Panc1 (cell line): ENCODE data around the gene UNKL. TPM values are rescaled to one million over a fixed set of nuclear protein-coding genes. Genes with fewer than 3 reads are reported as not detected.

Experiments
- ATAC-seq: fragments of 200-7000 bp; cut with Tn5 transposase; 2 replicates; pipeline ENCODE4 v1.9.1; 2020; ENCODE audit warnings: mild to moderate bottlenecking, moderate library complexity
- BruUV-seq: library from RNA; stranded (reverse); fragments of 400-500 nt; replicated peaks from 2 replicates; lab custom pipeline; 2021; lab: Mats Ljungman, UMichigan
- CTCF ChIA-PET: fragments of 300-600 bp; sonication (Branson Sonifier 250); formaldehyde crosslinking; loops from one replicate; lab custom pipeline; 2022; ENCODE audit warnings: antibody characterized with exemption; lab: Charles Lee
- POLR2A ChIA-PET: fragments of 300-600 bp; sonication (Branson Sonifier 250); formaldehyde crosslinking; loops from one replicate; lab custom pipeline; 2022; ENCODE audit warnings: antibody characterized with exemption; lab: Charles Lee
- DNase-seq: peaks from one replicate; pipeline ENCODE4 v3.0.0-alpha.2; 2010; ENCODE audit warnings: low read depth, low spot score
- H3K27ac ChIP-seq: 2 replicates; pipeline ENCODE4 v1.5.1; 2011; ENCODE audit warnings: mild to moderate bottlenecking, low read length, inconsistent platforms
- H3K27me3 ChIP-seq: fragments of 200-500 bp; sonication (Bioruptor generic); 2 replicates; pipeline ENCODE4 v1.6.0; 2014; ENCODE audit warnings: low read length, inconsistent platforms; ENCODE audit not compliant: control insufficient read depth, insufficient read depth
- H3K36me3 ChIP-seq: fragments of 200-500 bp; sonication (Bioruptor generic); 2 replicates; pipeline ENCODE4 v1.5.1; 2014; ENCODE audit warnings: inconsistent platforms, mild to moderate bottlenecking, low read length, moderate library complexity; ENCODE audit not compliant: control insufficient read depth, insufficient read depth
- H3K4me1 ChIP-seq: 2 replicates; pipeline ENCODE4 v1.5.1; 2011; ENCODE audit warnings: inconsistent platforms, mild to moderate bottlenecking, low read length, moderate library complexity; ENCODE audit not compliant: control insufficient read depth, insufficient read depth
- H3K4me3 ChIP-seq, 2 experiments: 2 replicates each; pipeline ENCODE4 v1.5.1; 2011 to 2012; ENCODE audit warnings: low read depth in 2 of 2, low read length in 2 of 2, mild to moderate bottlenecking in 2 of 2, inconsistent platforms in 1 of 2, moderate library complexity in 1 of 2
- H3K9me3 ChIP-seq: fragments of 200-500 bp; sonication (Bioruptor generic); 2 replicates; pipeline ENCODE4 v1.5.1; 2014; ENCODE audit warnings: low read depth, mild to moderate bottlenecking, inconsistent platforms, low read length, moderate library complexity; ENCODE audit not compliant: control insufficient read depth, insufficient read depth
- POLR2AphosphoS5 ChIP-seq: IDR thresholded peaks from 2 replicates; pipeline ENCODE4 v1.6.1; 2012; ENCODE audit warnings: mild to moderate bottlenecking, low read depth, low read length, moderate library complexity
- SIN3A ChIP-seq: IDR thresholded peaks from 2 replicates; pipeline ENCODE4 v1.6.1; 2012; ENCODE audit warnings: low read depth, mild to moderate bottlenecking, low read length, moderate library complexity, borderline replicate concordance; ENCODE audit not compliant: insufficient read depth
- TCF7L2 ChIP-seq: IDR thresholded peaks from 2 replicates; pipeline ENCODE4 v1.6.1; 2011; ENCODE audit warnings: mild to moderate bottlenecking, low read depth, low read length, inconsistent platforms
- in situ Hi-C: cut with HindIII; loops from 2 replicates; pipeline ENCODE4 v1.10.0; 2016; ENCODE audit warnings: low sequenced_read_pairs, low pct_unique_long_range_greater_than_20kb
- intact Hi-C: fragments of 100-400 bp; cut with micrococcal nuclease; formaldehyde crosslinking; loops from one replicate; pipeline ENCODE4 v1.10.0; 2022; ENCODE audit not compliant: unreplicated experiment
- total RNA-seq: library from RNA; stranded (reverse); gene quantifications from one replicate; pipeline ENCODE4 v1.2.1, GENCODE V29; 2021; ENCODE audit not compliant: unreplicated experiment
- TF ChIP-seq, protein P1 (sequence below): fragments of 450-650 bp; IDR thresholded peaks from 2 replicates; pipeline ENCODE4 v1.5.1; 2017; ENCODE audit warnings: mild to moderate bottlenecking
- TF ChIP-seq, protein P2 (sequence below), 2 experiments: IDR thresholded peaks; 2 replicates each; pipeline ENCODE4 v1.6.1; 2011 to 2012; ENCODE audit warnings: low read depth in 2 of 2, control low read depth in 1 of 2, low read length in 1 of 2, mild to moderate bottlenecking in 1 of 2, moderate library complexity in 1 of 2; ENCODE audit not compliant: insufficient read depth in 1 of 2

Gene UNKL
- total RNA-seq, 1 experiment from 2014 or later, result 26.6 TPM

DNA sequence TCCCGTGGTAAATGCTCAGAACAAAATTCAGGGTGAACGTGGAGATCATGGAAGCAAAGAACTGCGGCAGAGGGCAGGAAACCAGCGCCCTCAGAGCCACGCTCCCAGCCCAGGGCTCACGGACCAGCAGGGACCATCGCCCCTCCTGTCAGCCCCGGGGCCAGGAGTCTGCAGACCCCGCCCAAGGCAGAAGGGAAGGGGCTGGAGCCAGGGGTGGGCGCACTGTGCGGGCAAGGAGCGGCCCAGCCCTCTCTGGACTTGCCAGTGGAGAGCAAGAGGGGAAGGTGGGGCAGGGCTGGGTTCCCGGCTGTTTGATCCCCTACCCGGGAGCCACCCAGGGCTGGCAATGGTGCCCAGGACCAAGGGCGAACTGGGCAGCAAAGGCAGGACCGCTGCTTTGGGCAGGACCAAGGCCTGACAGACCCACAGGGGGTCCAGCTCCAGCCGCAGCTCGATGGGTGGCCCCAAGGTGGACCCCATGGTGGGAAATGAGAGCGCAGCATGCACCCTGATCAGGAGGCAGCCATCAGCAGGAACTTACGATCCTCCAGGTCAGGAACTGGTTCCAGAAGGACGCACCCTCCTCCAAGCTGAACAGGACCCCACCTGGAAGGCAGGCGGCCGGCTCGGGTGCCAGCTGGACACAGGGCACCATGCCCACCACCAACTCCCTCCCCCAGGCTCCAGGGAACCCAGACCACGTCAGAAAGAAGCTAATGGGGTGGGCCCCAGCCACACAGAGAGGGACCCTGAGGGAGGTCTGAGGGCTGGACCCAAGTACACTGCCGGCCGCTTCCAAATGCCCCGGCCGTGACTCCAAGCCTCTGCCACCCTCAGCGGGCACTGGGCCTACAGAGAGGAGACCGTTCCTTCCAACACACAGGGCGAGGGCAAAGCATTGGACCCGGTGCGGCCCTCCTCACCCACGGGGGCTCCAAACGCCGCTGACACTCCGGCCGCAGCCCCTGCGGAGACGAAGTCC is 41.0 kb upstream of the UNKL start:
- H3K27me3 ChIP-seq, result no peaks in the 10 kb centered on the region
- intact Hi-C loops (no loop called here), in situ Hi-C loops (no loop called here)
- no peaks in the 10 kb centered on the region; the same call in 1 of the 2 replicates for H3K36me3 ChIP-seq
- no peak for DNase-seq
- H3K4me1 ChIP-seq, result no peaks in the 10 kb centered on the region
- ChIA-PET POLR2A (no interaction called here), CTCF (no interaction called here)
- ATAC-seq, result no peak
- no peak overlapping the region for H3K27ac ChIP-seq
- TF ChIP-seq, protein P1, sequence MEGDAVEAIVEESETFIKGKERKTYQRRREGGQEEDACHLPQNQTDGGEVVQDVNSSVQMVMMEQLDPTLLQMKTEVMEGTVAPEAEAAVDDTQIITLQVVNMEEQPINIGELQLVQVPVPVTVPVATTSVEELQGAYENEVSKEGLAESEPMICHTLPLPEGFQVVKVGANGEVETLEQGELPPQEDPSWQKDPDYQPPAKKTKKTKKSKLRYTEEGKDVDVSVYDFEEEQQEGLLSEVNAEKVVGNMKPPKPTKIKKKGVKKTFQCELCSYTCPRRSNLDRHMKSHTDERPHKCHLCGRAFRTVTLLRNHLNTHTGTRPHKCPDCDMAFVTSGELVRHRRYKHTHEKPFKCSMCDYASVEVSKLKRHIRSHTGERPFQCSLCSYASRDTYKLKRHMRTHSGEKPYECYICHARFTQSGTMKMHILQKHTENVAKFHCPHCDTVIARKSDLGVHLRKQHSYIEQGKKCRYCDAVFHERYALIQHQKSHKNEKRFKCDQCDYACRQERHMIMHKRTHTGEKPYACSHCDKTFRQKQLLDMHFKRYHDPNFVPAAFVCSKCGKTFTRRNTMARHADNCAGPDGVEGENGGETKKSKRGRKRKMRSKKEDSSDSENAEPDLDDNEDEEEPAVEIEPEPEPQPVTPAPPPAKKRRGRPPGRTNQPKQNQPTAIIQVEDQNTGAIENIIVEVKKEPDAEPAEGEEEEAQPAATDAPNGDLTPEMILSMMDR, result no peak
- TF ChIP-seq SIN3A, result no peak
- TF ChIP-seq, protein P2, sequence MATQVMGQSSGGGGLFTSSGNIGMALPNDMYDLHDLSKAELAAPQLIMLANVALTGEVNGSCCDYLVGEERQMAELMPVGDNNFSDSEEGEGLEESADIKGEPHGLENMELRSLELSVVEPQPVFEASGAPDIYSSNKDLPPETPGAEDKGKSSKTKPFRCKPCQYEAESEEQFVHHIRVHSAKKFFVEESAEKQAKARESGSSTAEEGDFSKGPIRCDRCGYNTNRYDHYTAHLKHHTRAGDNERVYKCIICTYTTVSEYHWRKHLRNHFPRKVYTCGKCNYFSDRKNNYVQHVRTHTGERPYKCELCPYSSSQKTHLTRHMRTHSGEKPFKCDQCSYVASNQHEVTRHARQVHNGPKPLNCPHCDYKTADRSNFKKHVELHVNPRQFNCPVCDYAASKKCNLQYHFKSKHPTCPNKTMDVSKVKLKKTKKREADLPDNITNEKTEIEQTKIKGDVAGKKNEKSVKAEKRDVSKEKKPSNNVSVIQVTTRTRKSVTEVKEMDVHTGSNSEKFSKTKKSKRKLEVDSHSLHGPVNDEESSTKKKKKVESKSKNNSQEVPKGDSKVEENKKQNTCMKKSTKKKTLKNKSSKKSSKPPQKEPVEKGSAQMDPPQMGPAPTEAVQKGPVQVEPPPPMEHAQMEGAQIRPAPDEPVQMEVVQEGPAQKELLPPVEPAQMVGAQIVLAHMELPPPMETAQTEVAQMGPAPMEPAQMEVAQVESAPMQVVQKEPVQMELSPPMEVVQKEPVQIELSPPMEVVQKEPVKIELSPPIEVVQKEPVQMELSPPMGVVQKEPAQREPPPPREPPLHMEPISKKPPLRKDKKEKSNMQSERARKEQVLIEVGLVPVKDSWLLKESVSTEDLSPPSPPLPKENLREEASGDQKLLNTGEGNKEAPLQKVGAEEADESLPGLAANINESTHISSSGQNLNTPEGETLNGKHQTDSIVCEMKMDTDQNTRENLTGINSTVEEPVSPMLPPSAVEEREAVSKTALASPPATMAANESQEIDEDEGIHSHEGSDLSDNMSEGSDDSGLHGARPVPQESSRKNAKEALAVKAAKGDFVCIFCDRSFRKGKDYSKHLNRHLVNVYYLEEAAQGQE (IDR thresholded peaks at IDR 0.05; ENCODE audit: insufficient read depth in 1 of 2, low read depth in 2 of 2, low read length in 1 of 2), result no peak
- no peak for TF ChIP-seq TCF7L2
- no peak for TF ChIP-seq POLR2AphosphoS5
- H3K4me3 ChIP-seq, result no peak overlapping the region
- H3K9me3 ChIP-seq, result no peaks in the 10 kb centered on the region
- BruUV-seq, result no TSS peak

DNA sequence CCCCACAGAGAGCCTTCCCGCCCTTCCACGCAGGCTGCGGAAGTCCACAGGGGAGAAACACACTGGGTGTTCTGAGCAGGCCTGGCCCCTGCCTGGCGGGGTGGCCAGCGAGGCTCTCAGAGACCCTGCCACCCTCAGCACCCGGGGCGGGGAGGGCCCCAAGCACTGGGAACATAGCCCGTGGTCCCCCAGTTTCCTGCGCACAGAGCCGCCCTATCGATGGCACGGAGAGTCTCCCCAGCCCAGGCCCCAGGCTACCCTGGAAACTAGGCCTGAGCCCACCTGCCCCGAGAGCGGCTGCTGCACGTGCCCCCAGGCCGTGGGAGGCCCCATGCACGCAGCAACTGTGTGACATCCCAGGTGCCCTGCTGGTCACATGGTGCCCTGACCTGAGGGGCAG is 40.1 kb upstream of the UNKL start:
- DNase-seq (no peak), ATAC-seq (no peak)
- Histone ChIP-seq H3K4me3 (no peak overlapping the region), H3K36me3 (no peaks in the 10 kb centered on the region; the same call in 1 of the 2 replicates), H3K27ac (no peak overlapping the region), H3K27me3 (no peaks in the 10 kb centered on the region), H3K4me1 (no peaks in the 10 kb centered on the region), H3K9me3 (no peaks in the 10 kb centered on the region)
- intact Hi-C loops, result no loop called here
- in situ Hi-C loops, result no loop called here
- POLR2A ChIA-PET, result no interaction called here
- TF ChIP-seq POLR2AphosphoS5 (no peak), TCF7L2 (no peak), SIN3A (no peak)
- TF ChIP-seq, protein P2 (IDR thresholded peaks at IDR 0.05; ENCODE audit: insufficient read depth in 1 of 2, low read depth in 2 of 2, low read length in 1 of 2), result no peak
- TF ChIP-seq, protein P1, result no peak
- CTCF ChIA-PET, result no interaction called here
- BruUV-seq, result no TSS peak
